Type B pancreatic cell (in vitro differentiated cells): ENCODE results near the gene EXOSC3. TPM values are rescaled to one million over a fixed set of nuclear protein-coding genes. Genes with fewer than 3 reads are reported as not detected.
A peak's percentile ranks its signal among the peaks of the same experiment; 100 is the strongest.

ENCODE experiments used
- DNase-seq: peaks from one replicate; pipeline ENCODE4 v3.0.0; 2021; ENCODE audit warnings: mixed read lengths; ENCODE audit not compliant: unreplicated experiment; ENCODE audit errors: extremely low spot score
- H3K27ac Mint-ChIP-seq: 2 replicates; pipeline ENCODE4 v1.8.0; 2021; ENCODE audit warnings: mild to moderate bottlenecking, mixed read lengths
- H3K27me3 Mint-ChIP-seq: 2 replicates; pipeline ENCODE4 v1.8.0; 2021; ENCODE audit warnings: mixed read lengths
- H3K36me3 Mint-ChIP-seq: 2 replicates; pipeline ENCODE4 v1.8.0; 2021; ENCODE audit warnings: mixed read lengths
- H3K4me1 Mint-ChIP-seq: one replicate; pipeline ENCODE4 v1.8.0; 2021; ENCODE audit warnings: mixed read lengths; ENCODE audit not compliant: unreplicated experiment
- H3K4me3 Mint-ChIP-seq: 2 replicates; pipeline ENCODE4 v1.8.0; 2021; ENCODE audit warnings: mild to moderate bottlenecking, mixed read lengths
- H3K9me3 Mint-ChIP-seq: 2 replicates; pipeline ENCODE4 v1.8.0; 2021; ENCODE audit warnings: mixed read lengths
- CTCF ChIP-seq: fragments of 200-600 bp; sonication (generic); conservative IDR thresholded peaks from 2 replicates; pipeline ENCODE4 v1.5.0; 2021; ENCODE audit warnings: antibody characterized with exemption, mild to moderate bottlenecking
- total RNA-seq: library from RNA; stranded (reverse); gene quantifications from 2 replicates; pipeline ENCODE4 v1.2.1, GENCODE V29; 2021; ENCODE audit warnings: low replicate concordance

EXOSC3 gene
- total RNA-seq, 1 donor from 2014 or later, result 61.9 TPM

GRCh38 chr9:37749129-37749528 lies 35.7 kb downstream of the EXOSC3 start:
- H3K36me3 Mint-ChIP-seq, result no peaks in the 10 kb centered on the region
- H3K27ac Mint-ChIP-seq, result no peak overlapping the region
- no peaks in the 10 kb centered on the region for H3K9me3 Mint-ChIP-seq
- no peak for DNase-seq
- peaks cover 5% of the 10 kb centered on the region for H3K27me3 Mint-ChIP-seq
- H3K4me3 Mint-ChIP-seq, result no peak overlapping the region
- TF ChIP-seq CTCF, result no peak
- H3K4me1 Mint-ChIP-seq, result peaks cover 4% of the 10 kb centered on the region

GRCh38 chr9:37747271-37747753 lies 37.6 kb downstream of the EXOSC3 start:
- Mint-ChIP-seq H3K27me3 (peaks cover 5% of the 10 kb centered on the region), H3K36me3 (no peaks in the 10 kb centered on the region), H3K27ac (no peak overlapping the region), H3K9me3 (no peaks in the 10 kb centered on the region), H3K4me3 (no peak overlapping the region), H3K4me1 (no peaks in the 10 kb centered on the region)
- DNase-seq, result no peak
- peak; percentile 92 for TF ChIP-seq CTCF

- H3K36me3 Mint-ChIP-seq, result no peaks in the 10 kb centered on the region
- TF ChIP-seq CTCF, result no peak
- no peak for DNase-seq
- H3K27ac Mint-ChIP-seq, result no peak overlapping the region
- peaks cover 5% of the 10 kb centered on the region for H3K27me3 Mint-ChIP-seq
- H3K9me3 Mint-ChIP-seq, result no peaks in the 10 kb centered on the region
- H3K4me3 Mint-ChIP-seq, result no peak overlapping the region
- H3K4me1 Mint-ChIP-seq, result no peaks in the 10 kb centered on the region
Observed at GRCh38 chr9:37746448-37747270, 38.2 kb downstream of the EXOSC3 start.

- DNase-seq, result no peak
- Mint-ChIP-seq H3K9me3 (no peaks in the 10 kb centered on the region), H3K4me1 (no peaks in the 10 kb centered on the region), H3K27ac (no peak overlapping the region), H3K4me3 (no peak overlapping the region), H3K36me3 (no peaks in the 10 kb centered on the region), H3K27me3 (peaks cover 5% of the 10 kb centered on the region)
- no peak for TF ChIP-seq CTCF
Observed at GRCh38 chr9:37745970-37746369, 38.9 kb downstream of the EXOSC3 start.

GRCh38 chr9:37740631-37741328 lies 44.1 kb downstream of the EXOSC3 start:
- no peak overlapping the region for H3K4me3 Mint-ChIP-seq
- H3K9me3 Mint-ChIP-seq, result no peaks in the 10 kb centered on the region
- peaks cover 4% of the 10 kb centered on the region for H3K27me3 Mint-ChIP-seq
- no peaks in the 10 kb centered on the region for H3K36me3 Mint-ChIP-seq
- H3K27ac Mint-ChIP-seq, result no peak overlapping the region
- no peak for DNase-seq
- H3K4me1 Mint-ChIP-seq, result no peaks in the 10 kb centered on the region
- no peak for TF ChIP-seq CTCF
